ENCODE data around the gene PALB2. TPM values are rescaled to one million over a fixed set of nuclear protein-coding genes. Genes with fewer than 3 reads are reported as not detected.

The PALB2 gene
- total RNA-seq, 1 experiment from 2014 or later: 19.7 TPM

GRCh38 chr16:23563186-23563585, 77.9 kb downstream of the PALB2 start:
- H3K27me3 ChIP-seq (ENCODE audit: low read length): no peaks in the 10 kb centered on the region
- no peak overlapping the region for H3K4me2 ChIP-seq (ENCODE audit: low read depth, low read length, poor library complexity, severe bottlenecking)
- no peak overlapping the region for H2AFZ ChIP-seq (ENCODE audit: low read length)
- no peak overlapping the region for H3K4me3 ChIP-seq (ENCODE audit: low read length)
- no peaks in the 10 kb centered on the region for H3K9me2 ChIP-seq (replicated peaks; ENCODE audit: insufficient read depth, low read length)
- H3K9me3 ChIP-seq (ENCODE audit: low read length): no peaks in the 10 kb centered on the region
- peaks cover 75% of the 10 kb centered on the region for H3K36me3 ChIP-seq (ENCODE audit: insufficient read depth, low read length)
- H3K4me1 ChIP-seq (ENCODE audit: low read length): peaks cover 19% of the 10 kb centered on the region
- H3K27ac ChIP-seq (ENCODE audit: low read length): no peak overlapping the region
- DNase-seq: no peak
- H3K9ac ChIP-seq (ENCODE audit: low read length): no peak overlapping the region
- peaks cover 56% of the 10 kb centered on the region for H3K79me2 ChIP-seq (ENCODE audit: low read length)
- H4K20me1 ChIP-seq (ENCODE audit: insufficient read depth, low read depth, low read length): no peaks in the 10 kb centered on the region; the same call in none of the 2 replicates

DNA sequence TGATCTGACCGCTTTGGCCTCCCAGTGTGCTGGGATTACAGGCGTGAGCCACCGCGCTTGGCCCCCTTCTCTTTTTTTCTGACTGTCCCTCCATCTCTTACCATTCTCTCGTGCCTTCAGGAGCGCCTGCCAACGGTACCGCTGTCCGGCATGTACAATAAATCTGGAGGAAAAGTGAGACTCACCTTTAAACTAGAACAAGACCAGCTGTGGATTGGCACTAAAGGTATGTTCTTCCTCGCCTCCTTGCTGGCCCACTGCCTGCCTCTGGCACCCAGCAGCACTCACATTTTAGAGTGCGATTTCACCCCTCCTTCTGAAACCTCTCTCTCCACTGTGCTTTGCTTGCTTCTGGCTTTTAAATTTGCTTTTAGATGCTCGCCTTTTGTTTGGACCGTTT, 78.6 kb downstream of the PALB2 start:
- H3K4me3 ChIP-seq (ENCODE audit: low read length): no peak overlapping the region
- peaks cover 71% of the 10 kb centered on the region for H3K36me3 ChIP-seq (ENCODE audit: insufficient read depth, low read length)
- H3K4me1 ChIP-seq (ENCODE audit: low read length): peaks cover 19% of the 10 kb centered on the region
- H3K27me3 ChIP-seq (ENCODE audit: low read length): no peaks in the 10 kb centered on the region
- H3K9me2 ChIP-seq (replicated peaks; ENCODE audit: insufficient read depth, low read length): no peaks in the 10 kb centered on the region
- H3K27ac ChIP-seq (ENCODE audit: low read length): no peak overlapping the region
- no peak overlapping the region for H3K9ac ChIP-seq (ENCODE audit: low read length)
- H3K9me3 ChIP-seq (ENCODE audit: low read length): no peaks in the 10 kb centered on the region
- no peaks in the 10 kb centered on the region; the same call in none of the 2 replicates for H4K20me1 ChIP-seq (ENCODE audit: insufficient read depth, low read depth, low read length)
- DNase-seq: no peak
- H3K79me2 ChIP-seq (ENCODE audit: low read length): peaks cover 60% of the 10 kb centered on the region
- no peak overlapping the region for H2AFZ ChIP-seq (ENCODE audit: low read length)
- H3K4me2 ChIP-seq (ENCODE audit: low read depth, low read length, poor library complexity, severe bottlenecking): no peak overlapping the region

DNA sequence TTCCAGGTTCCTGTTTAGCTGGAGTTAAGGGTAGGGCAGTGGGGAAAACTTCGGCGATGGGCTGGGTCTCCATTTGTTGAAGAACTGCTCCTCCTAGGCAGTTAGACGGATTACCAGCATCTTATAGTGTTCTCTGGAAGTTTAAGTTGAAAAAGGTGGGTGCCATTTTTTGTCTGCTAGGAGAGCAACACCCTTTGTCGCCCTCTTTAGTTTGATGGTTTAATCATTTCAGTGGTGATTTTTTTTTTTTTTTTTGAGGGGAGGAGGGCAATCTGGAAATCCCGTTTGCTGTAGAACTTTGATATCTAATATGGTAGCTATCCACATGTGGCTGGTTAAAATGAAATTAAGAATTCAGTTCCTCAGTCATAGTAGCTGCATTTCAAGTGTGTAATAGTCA, 79.5 kb downstream of the PALB2 start:
- H3K9me3 ChIP-seq (ENCODE audit: low read length): no peaks in the 10 kb centered on the region
- H3K36me3 ChIP-seq (ENCODE audit: insufficient read depth, low read length): peaks cover 64% of the 10 kb centered on the region
- no peak overlapping the region for H3K9ac ChIP-seq (ENCODE audit: low read length)
- H3K27me3 ChIP-seq (ENCODE audit: low read length): no peaks in the 10 kb centered on the region
- H4K20me1 ChIP-seq (ENCODE audit: insufficient read depth, low read depth, low read length): no peaks in the 10 kb centered on the region; the same call in none of the 2 replicates
- no peaks in the 10 kb centered on the region for H3K9me2 ChIP-seq (replicated peaks; ENCODE audit: insufficient read depth, low read length)
- H3K27ac ChIP-seq (ENCODE audit: low read length): no peak overlapping the region
- DNase-seq: no peak
- peaks cover 22% of the 10 kb centered on the region for H3K4me1 ChIP-seq (ENCODE audit: low read length)
- no peak overlapping the region for H3K4me3 ChIP-seq (ENCODE audit: low read length)
- no peak overlapping the region for H3K4me2 ChIP-seq (ENCODE audit: low read depth, low read length, poor library complexity, severe bottlenecking)
- peaks cover 62% of the 10 kb centered on the region for H3K79me2 ChIP-seq (ENCODE audit: low read length)
- no peak overlapping the region for H2AFZ ChIP-seq (ENCODE audit: low read length)

GRCh38 chr16:23557779-23558702, 83.1 kb downstream of the PALB2 start:
- peaks cover 40% of the 10 kb centered on the region; the same call in 1 of the 2 replicates for H3K36me3 ChIP-seq (ENCODE audit: insufficient read depth, low read length)
- peak overlapping the region; percentile 90 for H3K4me3 ChIP-seq (ENCODE audit: low read length)
- peak overlapping the region; percentile 52 for H3K27ac ChIP-seq (ENCODE audit: low read length)
- no peaks in the 10 kb centered on the region for H3K9me3 ChIP-seq (ENCODE audit: low read length)
- peaks cover 50% of the 10 kb centered on the region for H3K4me1 ChIP-seq (ENCODE audit: low read length)
- peak overlapping the region; percentile 98 for H3K9ac ChIP-seq (ENCODE audit: low read length)
- no peaks in the 10 kb centered on the region; the same call in 1 of the 2 replicates for H4K20me1 ChIP-seq (ENCODE audit: insufficient read depth, low read depth, low read length)
- H3K27me3 ChIP-seq (ENCODE audit: low read length): no peaks in the 10 kb centered on the region
- peak overlapping the region; percentile 87 for H3K4me2 ChIP-seq (ENCODE audit: low read depth, low read length, poor library complexity, severe bottlenecking)
- peaks cover 86% of the 10 kb centered on the region for H3K79me2 ChIP-seq (ENCODE audit: low read length)
- no peak for DNase-seq
- H2AFZ ChIP-seq (ENCODE audit: low read length): peak overlapping the region; percentile 80; the same call in 1 of the 2 replicates
- H3K9me2 ChIP-seq (replicated peaks; ENCODE audit: insufficient read depth, low read length): no peaks in the 10 kb centered on the region

- Histone ChIP-seq H3K27ac (ENCODE audit: low read length) (peak within 1 kb of the TSS; percentile 94), H3K9ac (ENCODE audit: low read length) (peak within 1 kb of the TSS; percentile 98), H2AFZ (ENCODE audit: low read length) (peak within 1 kb of the TSS; percentile 80; the same call in 1 of the 2 replicates), H3K9me3 (ENCODE audit: low read length) (no peaks in the 10 kb centered on the region), H3K4me1 (ENCODE audit: low read length) (peaks cover 50% of the 10 kb centered on the region), H3K9me2 (replicated peaks; ENCODE audit: insufficient read depth, low read length) (no peaks in the 10 kb centered on the region), H3K4me3 (ENCODE audit: low read length) (peak within 1 kb of the TSS; percentile 90), H3K4me2 (ENCODE audit: low read depth, low read length, poor library complexity, severe bottlenecking) (peak within 1 kb of the TSS; percentile 87), H3K36me3 (ENCODE audit: insufficient read depth, low read length) (peaks cover 34% of the 10 kb centered on the region; the same call in 1 of the 2 replicates), H3K27me3 (ENCODE audit: low read length) (no peaks in the 10 kb centered on the region), H4K20me1 (ENCODE audit: insufficient read depth, low read depth, low read length) (no peaks in the 10 kb centered on the region; the same call in 1 of the 2 replicates), H3K79me2 (ENCODE audit: low read length) (peaks cover 85% of the 10 kb centered on the region)
- DNase-seq: peak; percentile 99
These were observed 84.0 kb downstream of the PALB2 start, which contains the start of the genes EARS2 and UBFD1 for GRCh38 chr16:23556881-23557778. TSS of gene EARS2 (minus strand) at chr16:23557350. CDS start at chr16:23557343, 7 bp downstream. TSS of gene UBFD1 (plus strand) at chr16:23557727. CDS start at chr16:23557743, 16 bp downstream.

DNA sequence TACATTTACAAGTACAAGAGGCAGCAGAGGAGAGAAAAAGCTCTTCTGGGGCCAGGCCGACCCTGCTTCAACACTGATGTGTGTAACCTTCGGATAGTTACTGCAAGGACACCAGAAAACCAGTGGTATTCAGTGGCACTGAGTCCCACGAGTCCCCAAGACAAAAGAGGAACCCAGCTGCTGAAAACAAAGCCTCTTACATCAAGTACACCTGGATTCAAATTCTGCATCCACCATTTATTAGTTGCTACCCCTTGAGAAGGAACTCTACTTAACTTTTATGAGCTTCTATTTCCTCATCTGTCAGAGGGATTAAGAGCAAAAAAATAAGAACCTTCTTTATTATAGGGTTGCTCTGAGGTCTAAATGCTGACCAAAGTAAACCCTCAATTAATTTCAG, 86.6 kb downstream of the PALB2 start:
- Histone ChIP-seq H3K9me3 (ENCODE audit: low read length) (no peaks in the 10 kb centered on the region), H2AFZ (ENCODE audit: low read length) (no peak overlapping the region), H3K9ac (ENCODE audit: low read length) (peak overlapping the region; percentile 98), H3K27me3 (ENCODE audit: low read length) (no peaks in the 10 kb centered on the region), H4K20me1 (ENCODE audit: insufficient read depth, low read depth, low read length) (no peaks in the 10 kb centered on the region; the same call in 1 of the 2 replicates), H3K27ac (ENCODE audit: low read length) (peak overlapping the region; percentile 94), H3K79me2 (ENCODE audit: low read length) (peaks cover 59% of the 10 kb centered on the region), H3K9me2 (replicated peaks; ENCODE audit: insufficient read depth, low read length) (no peaks in the 10 kb centered on the region), H3K4me3 (ENCODE audit: low read length) (peak overlapping the region; percentile 90; the same call in 1 of the 2 replicates), H3K36me3 (ENCODE audit: insufficient read depth, low read length) (peaks cover 17% of the 10 kb centered on the region; the same call in 1 of the 2 replicates), H3K4me2 (ENCODE audit: low read depth, low read length, poor library complexity, severe bottlenecking) (peak overlapping the region; percentile 80), H3K4me1 (ENCODE audit: low read length) (peaks cover 43% of the 10 kb centered on the region)
- DNase-seq: peak; percentile 65
